NT2/D1 (cell line): Measurements from ENCODE around the gene SCN8A.

Experiments used
- SUZ12 ChIP-seq: IDR thresholded peaks from 2 replicates; pipeline ENCODE4 v1.6.1; 2011; ENCODE audit not compliant: insufficient read length, insufficient read depth; ENCODE audit errors: extremely low read depth
- ZNF274 ChIP-seq: IDR thresholded peaks from 2 replicates; pipeline ENCODE4 v1.6.1; 2011; ENCODE audit warnings: mild to moderate bottlenecking, low read depth, low read length

- TF ChIP-seq ZNF274, result no peak
- no peak for TF ChIP-seq SUZ12
Observed at GRCh38 chr12:51759695-51760094, 168.7 kb downstream of the SCN8A start.
